GM21786 (cell line): ENCODE data around the gene CALCR.

Source experiments
- ATAC-seq: cut with Tn5 transposase; IDR thresholded peaks from one replicate; pipeline ENCODE4 v1.9.1; 2021; ENCODE audit not compliant: unreplicated experiment

The CALCR gene

GRCh38 chr7:93453262-93453661 lies 121.3 kb downstream of the CALCR start:
- ATAC-seq, result no peak

- ATAC-seq, result no peak
Measured at GRCh38 chr7:93448176-93448575, 126.3 kb downstream of the CALCR start.

- ATAC-seq, result no peak
Measured at GRCh38 chr7:93447509-93447908, 127.0 kb downstream of the CALCR start.

- peak; percentile 71 for ATAC-seq
Measured at GRCh38 chr7:93442478-93443224, 131.9 kb downstream of the CALCR start.

GRCh38 chr7:93435791-93436190 lies 138.7 kb downstream of the CALCR start:
- ATAC-seq, result no peak

GRCh38 chr7:93432130-93432529 lies 142.4 kb downstream of the CALCR start:
- no peak for ATAC-seq

- ATAC-seq, result no peak
Measured at GRCh38 chr7:93430917-93431588, 143.5 kb downstream of the CALCR start.

- no peak for ATAC-seq
Measured at GRCh38 chr7:93429563-93429962, 145.0 kb downstream of the CALCR start.

- ATAC-seq, result no peak
Measured at GRCh38 chr7:93427107-93427506, 147.4 kb downstream of the CALCR start.

GRCh38 chr7:93426155-93426696 lies 148.3 kb downstream of the CALCR start:
- no peak for ATAC-seq

GRCh38 chr7:93414574-93414973 lies 159.9 kb downstream of the CALCR start:
- ATAC-seq, result no peak

GRCh38 chr7:93409324-93409723 lies 165.2 kb downstream of the CALCR start:
- ATAC-seq, result no peak

GRCh38 chr7:93407239-93407638 lies 167.3 kb downstream of the CALCR start:
- no peak for ATAC-seq

- ATAC-seq, result no peak
Measured at GRCh38 chr7:93402944-93403343, 171.6 kb downstream of the CALCR start.

- ATAC-seq, result no peak
Measured at GRCh38 chr7:93399642-93400041, 174.9 kb downstream of the CALCR start.

- no peak for ATAC-seq
Measured at GRCh38 chr7:93392984-93393383, 181.5 kb downstream of the CALCR start.

GRCh38 chr7:93390660-93391059 lies 183.9 kb downstream of the CALCR start:
- ATAC-seq, result no peak

GRCh38 chr7:93382362-93382761 lies 192.2 kb downstream of the CALCR start:
- no peak for ATAC-seq

- peak; percentile 37 for ATAC-seq
Measured at GRCh38 chr7:93378131-93378760, 196.3 kb downstream of the CALCR start.

GRCh38 chr7:93375603-93376002 lies 198.9 kb downstream of the CALCR start:
- no peak for ATAC-seq
